Muscle of leg (tissue), 11 donors: ENCODE data around the gene CACNA2D1. TPM values are rescaled to one million over a fixed set of nuclear protein-coding genes. Genes with fewer than 3 reads are reported as not detected.

Source experiments
- DNase-seq: peaks from one replicate; pipeline ENCODE4 v3.0.0; 2013
- H3K27ac ChIP-seq: one replicate; pipeline ENCODE4 v1.5.1; 2013; ENCODE audit warnings: mild to moderate bottlenecking, low read length, control low read depth
- H3K27me3 ChIP-seq: one replicate; pipeline ENCODE4 v1.6.1; 2013; ENCODE audit warnings: low read length; ENCODE audit not compliant: control insufficient read depth, insufficient read depth
- H3K36me3 ChIP-seq: one replicate; pipeline ENCODE4 v1.6.1; 2013; ENCODE audit warnings: low read length; ENCODE audit not compliant: control insufficient read depth, insufficient read depth
- H3K4me1 ChIP-seq: one replicate; pipeline ENCODE4 v1.6.1; 2013; ENCODE audit warnings: low read length; ENCODE audit not compliant: control insufficient read depth, insufficient read depth
- H3K4me3 ChIP-seq: one replicate; pipeline ENCODE4 v1.5.1; 2013; ENCODE audit warnings: low read length, control low read depth
- H3K9me3 ChIP-seq: replicated peaks from 2 replicates; pipeline ENCODE4 v1.6.1; 2013; ENCODE audit warnings: low read depth, low read length; ENCODE audit not compliant: control insufficient read depth
- WGBS: methylation state at CpG from one replicate; pipeline ENCODE4 v1.1.5; 2013; ENCODE audit warnings: missing lambda C conversion rate; ENCODE audit not compliant: insufficient coverage; 5-methylcytosine and 5-hydroxymethylcytosine counted together
- polyA plus RNA-seq, 8 donors: library from polyadenylated mRNA; unstranded; fragments of 120-200 nt; gene quantifications; one replicate each; pipeline versions ENCODE4 v1.2.1 to v1.2.3, GENCODE V29; 2013; ENCODE audit warnings: inconsistent platforms in 1 of 8, low replicate concordance in 1 of 8; ENCODE audit not compliant: insufficient read length in 8 of 8, insufficient read depth in 1 of 8
- total RNA-seq: library from RNA; stranded (reverse); fragments of 120-200 nt; gene quantifications from one replicate; pipeline ENCODE4 v1.2.4, GENCODE V29; 2013

Gene CACNA2D1
- total and polyA plus RNA-seq, 9 donors: 50.5 to 136 (median 89.1) TPM

- Histone ChIP-seq H3K27me3 (no peaks in the 10 kb centered on the region), H3K4me1 (no peaks in the 10 kb centered on the region), H3K27ac (no peak overlapping the region), H3K4me3 (no peak overlapping the region), H3K36me3 (no peaks in the 10 kb centered on the region), H3K9me3 (no peaks in the 10 kb centered on the region)
- WGBS: 100% methylated on average over 2 of the region's 3 CpGs
- DNase-seq: no peak
Measured at GRCh38 chr7:82247814-82248433, 195.7 kb downstream of the CACNA2D1 start.

DNA sequence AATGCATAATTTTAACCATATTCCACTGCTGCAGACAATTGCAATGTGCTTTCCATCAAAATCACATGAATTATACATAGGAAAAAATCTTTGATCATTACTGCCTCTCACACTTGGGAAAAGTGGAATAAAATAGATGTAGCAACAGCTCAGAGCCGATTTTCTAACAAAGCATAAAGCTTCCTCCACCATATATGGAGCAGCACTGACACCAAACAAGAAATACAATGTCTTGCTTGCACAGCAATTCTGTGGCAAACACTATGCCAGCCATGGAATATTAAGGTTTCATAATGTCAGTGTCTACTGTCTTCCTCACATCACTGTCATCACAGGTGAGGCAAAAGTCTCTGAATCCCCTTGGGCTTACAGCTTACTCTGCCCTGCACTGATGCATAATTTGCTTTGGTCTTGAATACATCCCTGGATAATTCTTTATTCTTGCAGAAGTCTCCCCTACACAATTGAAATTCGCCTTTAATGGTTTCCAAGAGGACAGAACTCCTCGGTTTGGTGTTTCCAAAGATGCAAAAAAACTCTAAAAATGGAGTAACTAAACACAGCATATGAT is 198.5 kb downstream of the CACNA2D1 start:
- no peak overlapping the region for H3K4me3 ChIP-seq
- H3K4me1 ChIP-seq: no peaks in the 10 kb centered on the region
- no peaks in the 10 kb centered on the region for H3K27me3 ChIP-seq
- WGBS: no CpG with 5 or more reads among the region's 3 CpGs
- no peaks in the 10 kb centered on the region for H3K9me3 ChIP-seq
- DNase-seq: no peak
- H3K36me3 ChIP-seq: no peaks in the 10 kb centered on the region
- no peak overlapping the region for H3K27ac ChIP-seq

DNA sequence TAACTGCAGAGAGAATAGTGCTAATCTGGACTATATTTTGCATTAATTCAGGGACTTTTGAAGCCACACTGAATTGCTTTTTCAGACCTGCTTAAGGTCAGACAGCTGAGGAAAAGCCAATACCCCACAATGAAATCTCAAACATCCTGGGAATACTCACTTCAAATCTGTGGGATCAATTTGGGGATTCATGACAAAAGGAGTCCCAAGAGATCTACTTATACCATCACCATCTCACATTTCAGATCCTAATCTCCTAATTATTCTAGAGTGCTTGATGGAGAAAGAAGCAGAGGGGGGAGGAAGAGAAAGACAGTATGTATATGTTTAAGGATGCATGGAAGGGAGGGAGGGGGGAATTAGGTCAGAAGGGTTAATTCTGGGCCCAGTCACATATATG is 202.2 kb downstream of the CACNA2D1 start:
- Histone ChIP-seq H3K27me3 (no peaks in the 10 kb centered on the region), H3K9me3 (no peaks in the 10 kb centered on the region), H3K36me3 (no peaks in the 10 kb centered on the region), H3K27ac (no peak overlapping the region), H3K4me3 (no peak overlapping the region), H3K4me1 (no peaks in the 10 kb centered on the region)
- no peak for DNase-seq

- Histone ChIP-seq H3K36me3 (no peaks in the 10 kb centered on the region), H3K4me1 (no peaks in the 10 kb centered on the region), H3K27ac (no peak overlapping the region), H3K4me3 (no peak overlapping the region), H3K27me3 (no peaks in the 10 kb centered on the region), H3K9me3 (no peaks in the 10 kb centered on the region)
- WGBS: no CpG with 5 or more reads among the region's 2 CpGs
- peak; percentile 29 for DNase-seq
Measured at GRCh38 chr7:82235713-82236112, 207.9 kb downstream of the CACNA2D1 start.

DNA sequence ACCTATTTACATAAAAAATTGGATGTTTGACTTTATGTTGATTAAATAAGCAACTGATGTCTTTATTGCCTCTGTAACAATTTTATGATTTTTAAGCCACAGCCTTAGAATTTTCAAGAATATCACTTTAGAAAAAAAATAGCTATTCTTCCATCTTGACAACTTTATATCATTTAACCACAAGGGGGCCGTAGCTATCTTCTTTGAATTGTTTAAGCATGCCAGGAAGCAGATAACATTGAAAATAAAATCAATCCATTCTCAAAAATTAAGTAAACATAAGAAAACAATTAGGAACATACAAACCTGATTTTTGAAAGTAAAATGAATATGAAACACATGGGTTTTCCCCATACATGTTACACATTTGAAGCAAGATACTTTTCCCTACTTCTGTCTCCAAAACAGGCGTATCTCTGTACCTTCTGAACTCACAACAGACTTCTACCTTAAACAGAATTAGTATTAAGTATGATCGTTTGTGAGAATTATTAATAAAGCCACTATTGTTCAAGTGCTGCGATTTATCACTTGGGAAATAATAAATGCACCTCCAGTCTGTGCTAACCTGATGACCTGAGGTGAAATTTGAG is 209.0 kb downstream of the CACNA2D1 start:
- Histone ChIP-seq H3K27me3 (no peaks in the 10 kb centered on the region), H3K9me3 (no peaks in the 10 kb centered on the region), H3K27ac (no peak overlapping the region), H3K36me3 (no peaks in the 10 kb centered on the region), H3K4me1 (no peaks in the 10 kb centered on the region), H3K4me3 (no peak overlapping the region)
- no CpG with 5 or more reads among the region's 4 CpGs for WGBS
- peak; percentile 77 for DNase-seq

GRCh38 chr7:82230811-82231581 is 212.6 kb downstream of the CACNA2D1 start:
- DNase-seq: peak; percentile 13
- no peaks in the 10 kb centered on the region for H3K36me3 ChIP-seq
- no peaks in the 10 kb centered on the region for H3K27me3 ChIP-seq
- H3K4me1 ChIP-seq: no peaks in the 10 kb centered on the region
- no peak overlapping the region for H3K4me3 ChIP-seq
- no peak overlapping the region for H3K27ac ChIP-seq
- no CpG with 5 or more reads among the region's 3 CpGs for WGBS
- H3K9me3 ChIP-seq: peaks cover 5% of the 10 kb centered on the region

GRCh38 chr7:82229164-82229563 is 214.4 kb downstream of the CACNA2D1 start:
- no peaks in the 10 kb centered on the region for H3K4me1 ChIP-seq
- no peak for DNase-seq
- no peaks in the 10 kb centered on the region for H3K27me3 ChIP-seq
- H3K4me3 ChIP-seq: no peak overlapping the region
- peaks cover 5% of the 10 kb centered on the region for H3K9me3 ChIP-seq
- WGBS: 100% methylated on average over 2 of the region's 2 CpGs
- no peak overlapping the region for H3K27ac ChIP-seq
- no peaks in the 10 kb centered on the region for H3K36me3 ChIP-seq

DNA sequence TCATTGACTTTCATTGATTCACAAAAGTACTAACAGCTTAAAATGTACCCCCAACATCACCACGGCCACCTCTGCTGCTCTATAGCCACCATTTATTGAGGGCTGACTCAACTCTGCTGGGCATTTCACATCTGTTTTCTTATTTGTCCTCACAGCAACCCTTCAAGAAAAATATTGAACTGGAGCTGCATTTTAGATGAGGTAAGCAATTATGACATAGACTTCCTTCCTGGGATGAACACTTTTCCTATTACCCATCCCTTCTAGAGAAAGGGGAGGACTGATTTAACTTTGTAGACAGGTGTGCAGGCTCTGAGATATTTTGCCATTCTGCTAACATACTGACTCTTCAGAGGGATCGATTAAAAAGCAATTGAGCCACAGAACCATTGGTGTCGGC is 217.4 kb downstream of the CACNA2D1 start:
- WGBS: 100% methylated on average over 1 of the region's 3 CpGs
- H3K36me3 ChIP-seq: no peaks in the 10 kb centered on the region
- H3K27ac ChIP-seq: no peak overlapping the region
- H3K27me3 ChIP-seq: no peaks in the 10 kb centered on the region
- no peak overlapping the region for H3K4me3 ChIP-seq
- no peaks in the 10 kb centered on the region for H3K4me1 ChIP-seq
- H3K9me3 ChIP-seq: peaks cover 5% of the 10 kb centered on the region
- DNase-seq: no peak

DNA sequence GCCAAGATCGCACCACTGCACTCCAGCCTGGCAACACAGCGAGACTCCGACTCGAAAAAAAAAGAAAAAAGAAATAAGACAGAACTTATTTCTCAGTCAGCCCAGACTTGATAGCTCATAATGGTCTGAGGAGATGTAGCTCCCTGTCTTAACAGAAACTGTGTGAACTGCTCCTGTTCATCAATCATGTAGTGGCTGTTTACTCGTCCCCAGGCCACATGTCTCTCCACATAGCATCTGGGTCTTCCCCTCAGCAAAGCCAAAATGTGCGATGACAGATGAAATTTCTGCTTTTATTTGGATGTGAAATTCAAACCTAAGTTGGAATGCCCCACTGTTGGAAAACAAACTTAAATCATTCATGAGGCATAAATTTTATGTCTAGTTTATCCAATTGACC is 219.0 kb downstream of the CACNA2D1 start:
- 100% methylated on average over 4 of the region's 6 CpGs for WGBS
- H3K4me3 ChIP-seq: no peak overlapping the region
- H3K36me3 ChIP-seq: no peaks in the 10 kb centered on the region
- H3K27ac ChIP-seq: no peak overlapping the region
- peaks cover 5% of the 10 kb centered on the region for H3K9me3 ChIP-seq
- H3K4me1 ChIP-seq: no peaks in the 10 kb centered on the region
- DNase-seq: no peak
- H3K27me3 ChIP-seq: no peaks in the 10 kb centered on the region

GRCh38 chr7:82223580-82223979 is 220.0 kb downstream of the CACNA2D1 start:
- 52% methylated on average over 3 of the region's 3 CpGs for WGBS
- H3K36me3 ChIP-seq: no peaks in the 10 kb centered on the region

More at GRCh38 chr7:82223580-82223979, 220.0 kb downstream of the CACNA2D1 start:
- no peak overlapping the region for H3K27ac ChIP-seq
- no peaks in the 10 kb centered on the region for H3K4me1 ChIP-seq
- no peak overlapping the region for H3K4me3 ChIP-seq
- no peaks in the 10 kb centered on the region for H3K27me3 ChIP-seq
- H3K9me3 ChIP-seq: peaks cover 5% of the 10 kb centered on the region
- no peak for DNase-seq
